ENCODE measurements around the gene ACSBG1.

The ACSBG1 gene

DNA sequence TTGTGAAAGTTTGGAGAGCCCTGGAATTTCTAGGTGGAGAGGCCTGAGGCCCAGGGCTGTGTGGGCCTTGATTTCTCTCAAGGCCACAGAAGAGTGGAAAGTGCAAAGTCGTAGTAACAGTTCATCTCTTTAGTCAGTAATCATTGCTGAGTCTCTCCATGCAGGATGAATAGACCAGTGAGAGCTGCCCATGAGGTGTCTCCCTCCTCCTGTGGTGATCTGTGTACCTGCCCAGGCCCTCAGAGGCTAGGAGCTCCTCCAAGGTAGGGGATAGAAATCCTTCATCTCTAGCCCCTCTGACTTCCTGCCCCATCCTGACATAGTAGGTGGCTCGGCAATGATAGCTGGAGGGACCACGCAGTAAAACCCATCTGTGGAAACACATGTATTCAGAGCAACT lies 92.0 kb downstream of the ACSBG1 start:
- DNase-seq (ENCODE audit: insufficient read length, low spot score) (no peak), FAIRE-seq (no peak)

DNA sequence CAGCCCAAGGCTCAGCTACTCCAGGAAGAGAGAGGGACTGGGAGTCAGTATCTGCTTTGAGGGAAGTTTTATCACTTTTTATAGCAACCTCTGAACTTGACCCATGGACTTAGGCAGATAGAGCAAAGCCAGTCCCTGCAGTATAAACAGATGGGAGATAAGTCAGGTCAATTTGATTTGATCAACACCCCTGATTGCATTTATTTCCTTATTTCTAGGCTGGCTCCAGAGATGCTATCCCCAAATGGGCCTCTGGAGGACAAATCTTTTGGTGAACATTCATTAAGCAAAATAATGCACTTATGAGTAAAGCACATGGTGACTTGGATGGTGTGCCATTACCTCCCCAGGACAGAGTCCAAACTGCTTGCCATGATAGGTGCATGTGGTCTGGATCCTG lies 94.1 kb downstream of the ACSBG1 start:
- no peak for FAIRE-seq
- no peak for DNase-seq (ENCODE audit: insufficient read length, low spot score)

DNA sequence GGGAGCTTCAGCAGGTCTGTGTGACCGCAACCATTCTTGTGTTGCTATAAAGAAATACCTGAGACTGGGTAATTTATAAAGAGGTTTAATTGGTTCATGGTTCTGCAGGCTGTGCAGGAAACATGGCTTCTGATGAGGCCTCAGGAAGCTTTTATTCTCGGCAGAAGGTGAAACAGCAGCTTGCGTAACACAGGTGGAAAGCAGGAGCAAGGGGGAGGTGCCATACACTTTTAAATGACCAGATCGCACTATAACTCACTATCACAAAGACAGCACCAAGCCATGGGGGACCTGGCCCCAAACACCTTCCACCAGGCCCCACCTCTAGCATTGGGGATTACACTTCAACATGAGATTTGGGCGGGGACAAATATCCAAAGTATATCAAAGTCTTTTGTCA lies 94.8 kb downstream of the ACSBG1 start:
- FAIRE-seq (no peak), DNase-seq (ENCODE audit: insufficient read length, low spot score) (no peak)

DNA sequence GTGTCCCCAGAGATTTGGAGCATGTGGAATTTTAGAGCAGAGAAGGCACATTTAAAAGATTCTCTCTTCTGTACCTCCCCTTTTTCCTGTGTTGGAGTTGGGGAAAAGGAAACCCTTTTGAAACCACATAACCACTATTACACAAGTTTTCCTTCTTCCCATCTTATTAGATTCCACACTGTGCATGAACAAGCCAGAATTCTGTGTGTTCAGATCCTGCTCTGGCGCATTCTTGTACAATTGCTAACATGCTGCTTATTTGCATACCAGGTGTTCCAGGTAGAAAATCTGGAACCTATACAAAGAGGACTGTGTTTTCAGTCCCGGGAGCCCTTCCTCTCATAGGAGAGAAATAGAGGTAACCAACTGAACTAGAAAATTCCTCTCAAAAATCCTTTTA lies 100.6 kb downstream of the ACSBG1 start:
- FAIRE-seq (no peak), DNase-seq (ENCODE audit: insufficient read length, low spot score) (no peak)

DNA sequence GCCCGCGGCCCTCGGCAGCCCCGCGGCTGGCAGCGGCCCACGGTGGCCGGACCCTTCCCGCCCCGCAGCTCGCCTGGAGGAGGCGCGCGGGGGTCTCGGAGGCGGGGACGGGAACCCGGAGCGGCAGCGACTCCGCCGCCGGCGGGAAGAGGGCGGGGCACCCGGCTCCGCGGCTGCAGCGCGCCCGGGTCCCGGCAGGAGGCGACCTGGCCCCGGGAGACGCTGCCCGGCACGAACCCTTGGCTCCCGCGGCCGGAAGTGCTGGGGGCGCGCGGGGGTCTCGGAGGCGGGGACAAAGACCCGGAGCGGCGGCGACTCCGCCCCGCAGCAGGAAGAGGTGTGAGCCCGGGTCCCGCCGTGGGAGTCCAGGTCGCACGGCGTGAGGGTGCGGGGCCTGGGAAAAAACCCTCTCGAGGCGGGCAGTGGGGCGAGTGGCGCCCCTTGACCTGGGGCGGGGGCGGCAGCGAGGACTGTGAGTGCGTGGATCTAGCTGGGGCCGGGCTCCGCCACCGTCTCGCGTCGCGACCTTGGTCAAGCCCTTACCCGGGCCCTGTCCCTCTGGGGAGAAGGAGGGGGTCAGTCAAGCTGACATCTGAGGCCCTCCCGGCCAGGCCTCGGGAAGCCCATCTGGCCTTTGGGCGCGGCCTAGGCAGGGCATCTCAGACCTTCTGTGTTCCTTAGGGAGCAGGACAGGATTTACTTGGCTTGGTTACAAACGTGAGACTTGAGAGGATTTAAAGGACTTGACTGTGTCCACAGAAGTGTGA lies 102.9 kb downstream of the ACSBG1 start, which contains the start of gene CIB2:
CIB2 (minus strand) TSS at position 151 of the 767 bp plus-strand sequence. CDS start 230 bp downstream, outside the sequence.
- DNase-seq (ENCODE audit: insufficient read length, low spot score) (peak; percentile 95), FAIRE-seq (peak; percentile 66)

DNA sequence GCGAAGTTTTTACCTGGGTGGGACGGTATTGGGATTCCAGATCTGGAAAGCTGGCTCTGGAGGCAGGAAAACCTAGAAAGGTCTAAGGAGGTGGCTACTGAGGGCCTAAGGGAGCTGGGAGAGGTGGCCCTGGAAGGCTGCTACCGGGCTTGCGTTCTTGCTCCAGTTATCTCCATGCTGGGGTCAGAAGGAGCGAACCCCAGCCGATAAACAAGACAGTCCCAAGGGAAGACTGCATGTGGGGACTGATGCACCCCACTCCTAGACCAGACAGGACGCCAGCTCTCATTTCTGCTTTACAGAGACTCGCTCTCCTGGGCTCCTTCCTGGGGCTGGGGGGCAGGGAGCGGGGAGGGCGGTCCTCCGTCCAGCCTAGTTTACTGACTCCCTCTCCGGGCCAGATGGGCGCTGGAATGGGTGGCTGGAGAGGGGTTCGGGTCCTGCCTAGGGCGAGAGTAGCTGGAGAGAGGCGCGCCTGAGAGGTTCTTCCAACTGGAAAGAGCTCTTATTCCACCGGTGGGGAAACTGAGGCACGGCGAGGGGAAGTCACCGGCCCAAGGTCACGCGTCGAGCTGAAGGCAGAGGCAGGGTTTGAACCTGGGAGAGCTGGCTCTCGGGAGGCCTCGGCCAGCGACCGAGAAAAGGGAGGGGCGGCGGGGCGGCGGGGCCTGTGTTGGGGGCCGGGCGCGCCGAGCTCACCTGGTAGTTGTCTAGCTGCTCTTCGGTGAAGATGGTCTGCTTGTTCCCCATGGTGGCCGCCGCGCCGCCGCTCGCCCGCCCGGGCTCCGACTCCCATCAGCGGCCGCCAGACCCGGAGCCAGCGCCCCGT lies 103.7 kb downstream of the ACSBG1 start:
- DNase-seq (ENCODE audit: insufficient read length, low spot score) (peak; percentile 44), FAIRE-seq (no peak)

DNA sequence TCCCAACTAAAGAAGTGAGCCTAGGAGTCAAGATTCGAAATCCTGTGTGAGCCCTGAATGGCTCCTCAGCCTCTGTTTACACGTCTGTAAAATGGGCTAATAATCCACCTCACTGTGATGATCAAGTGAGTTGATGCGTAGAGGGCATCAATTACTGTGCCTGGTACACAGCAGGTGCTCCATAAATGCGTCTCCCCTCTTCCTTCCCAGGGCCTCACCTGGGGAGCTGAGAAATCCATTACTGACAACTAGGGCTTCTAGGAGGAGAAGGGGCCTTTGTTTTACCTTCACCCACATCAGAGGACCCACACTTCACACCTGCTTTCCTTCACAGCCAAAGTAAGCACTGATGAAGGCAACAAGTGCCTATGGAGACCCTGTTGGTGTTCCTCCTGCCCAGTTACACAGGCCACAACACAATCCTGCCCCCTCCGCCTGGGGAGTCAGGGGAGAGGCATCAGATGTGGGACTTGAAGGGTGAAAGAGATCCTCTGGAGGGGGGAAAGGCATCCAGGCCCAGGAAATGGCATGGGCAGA lies 104.5 kb downstream of the ACSBG1 start:
- DNase-seq (ENCODE audit: insufficient read length, low spot score), result no peak
- FAIRE-seq, result no peak

DNA sequence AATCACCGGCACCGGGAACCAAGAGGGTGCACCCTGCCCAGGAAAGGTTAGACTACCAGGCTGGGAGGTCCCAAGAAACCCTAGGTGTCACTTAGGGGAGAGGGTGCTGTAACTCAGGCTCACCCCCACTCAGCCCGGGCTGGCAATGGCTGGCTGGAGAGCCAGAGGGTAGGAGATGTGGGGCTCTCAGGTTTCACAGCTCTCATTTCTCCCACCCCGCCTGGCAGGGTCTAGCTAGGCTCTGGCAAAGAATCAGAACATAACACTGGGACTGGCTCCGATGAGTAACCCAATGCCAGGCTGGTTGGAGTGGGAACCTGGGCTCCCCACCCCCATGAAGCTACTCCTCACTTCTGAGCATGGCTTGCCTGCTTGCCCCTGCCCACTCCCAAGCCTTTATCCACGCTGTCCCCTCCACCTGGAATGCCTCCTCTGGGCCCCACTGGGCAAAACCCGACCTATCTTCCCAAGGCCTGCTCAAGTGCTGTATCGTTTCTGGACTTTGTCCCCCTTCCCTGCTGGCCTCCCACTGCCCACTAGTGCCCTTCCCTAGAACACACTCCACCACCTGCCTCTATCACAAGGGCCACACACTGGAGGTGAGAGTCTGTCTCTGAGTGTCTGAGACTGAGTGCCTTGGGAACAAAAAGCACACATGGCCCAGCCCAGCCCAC lies 105.2 kb downstream of the ACSBG1 start:
- DNase-seq (ENCODE audit: insufficient read length, low spot score), result no peak

DNA sequence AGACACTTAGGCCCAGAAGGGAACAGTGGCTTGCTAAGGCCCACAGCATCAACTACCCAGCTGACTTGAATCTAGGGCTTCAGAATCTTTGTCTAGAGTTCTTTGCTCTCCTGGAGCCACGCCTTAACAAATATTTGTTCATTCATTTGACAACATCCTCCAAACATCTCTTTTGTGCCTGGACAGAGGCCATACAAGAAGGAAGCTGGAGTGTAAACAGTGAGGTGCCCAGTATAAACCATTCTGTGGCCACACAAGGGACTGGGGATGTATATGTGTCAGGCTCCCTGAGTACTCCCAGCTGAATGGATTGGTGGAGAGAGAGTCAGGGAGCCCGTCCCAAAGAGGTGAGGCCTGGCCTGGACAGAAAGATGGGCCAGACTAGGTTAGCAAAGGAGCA lies 106.5 kb downstream of the ACSBG1 start:
- DNase-seq (ENCODE audit: insufficient read length, low spot score), result no peak
- FAIRE-seq, result no peak

More for the DNA sequence above, 105.2 kb downstream of the ACSBG1 start:
- no peak for FAIRE-seq

DNA sequence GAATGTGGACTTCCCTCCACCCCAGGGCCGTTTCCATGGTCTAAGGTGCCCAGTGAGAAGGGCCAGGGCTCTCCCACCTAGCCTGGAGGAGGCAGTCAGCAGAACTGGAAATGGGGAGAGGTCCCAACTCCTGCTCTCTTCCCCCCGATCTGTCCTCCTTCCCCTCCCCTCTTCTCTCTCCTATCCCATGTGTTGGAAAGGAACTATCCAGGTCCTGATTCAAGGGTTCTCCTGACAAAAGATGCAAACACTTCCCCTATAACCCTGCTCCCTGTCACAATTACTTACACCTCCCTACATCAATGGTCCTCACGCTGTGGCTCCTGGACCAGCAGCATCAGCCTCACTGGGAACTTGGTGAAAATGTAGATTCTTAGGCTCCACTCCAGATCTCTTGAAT lies 109.1 kb downstream of the ACSBG1 start:
- no peak for FAIRE-seq
- no peak for DNase-seq (ENCODE audit: insufficient read length, low spot score)

DNA sequence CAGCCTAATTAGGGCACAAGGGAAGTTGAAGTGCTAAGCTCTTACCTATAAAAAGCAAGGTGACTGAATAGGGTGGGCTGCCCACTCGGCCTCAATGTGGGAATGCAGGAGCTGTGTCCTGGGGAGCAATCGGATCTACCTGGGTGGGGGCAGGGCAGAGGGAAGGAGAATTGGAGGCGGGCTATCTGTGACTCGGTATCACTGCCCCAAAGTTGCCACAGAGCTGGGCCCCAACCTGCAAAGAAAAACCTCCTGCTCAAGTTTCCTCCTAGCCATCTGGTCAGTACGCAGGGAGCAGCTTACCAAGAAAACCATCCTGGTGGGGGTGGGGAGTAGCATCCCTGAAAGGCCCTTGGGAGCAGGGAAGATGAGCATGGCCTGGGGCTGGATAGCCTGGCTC lies 113.8 kb downstream of the ACSBG1 start:
- DNase-seq (ENCODE audit: insufficient read length, low spot score) (no peak), FAIRE-seq (no peak)
